GM08714 (cell line): ENCODE measurements around the gene PKNOX2.

ENCODE experiments used
- H3K4me3 ChIP-seq: fragments of 200-500 bp; sonication (Bioruptor generic); 2 replicates; pipeline ENCODE4 v1.5.1; 2014; ENCODE audit warnings: mild to moderate bottlenecking, low read length, inconsistent platforms
- ZNF274 ChIP-seq: IDR thresholded peaks from 2 replicates; pipeline ENCODE4 v1.6.1; 2012; ENCODE audit warnings: mild to moderate bottlenecking, low read depth, low read length

Gene PKNOX2

DNA sequence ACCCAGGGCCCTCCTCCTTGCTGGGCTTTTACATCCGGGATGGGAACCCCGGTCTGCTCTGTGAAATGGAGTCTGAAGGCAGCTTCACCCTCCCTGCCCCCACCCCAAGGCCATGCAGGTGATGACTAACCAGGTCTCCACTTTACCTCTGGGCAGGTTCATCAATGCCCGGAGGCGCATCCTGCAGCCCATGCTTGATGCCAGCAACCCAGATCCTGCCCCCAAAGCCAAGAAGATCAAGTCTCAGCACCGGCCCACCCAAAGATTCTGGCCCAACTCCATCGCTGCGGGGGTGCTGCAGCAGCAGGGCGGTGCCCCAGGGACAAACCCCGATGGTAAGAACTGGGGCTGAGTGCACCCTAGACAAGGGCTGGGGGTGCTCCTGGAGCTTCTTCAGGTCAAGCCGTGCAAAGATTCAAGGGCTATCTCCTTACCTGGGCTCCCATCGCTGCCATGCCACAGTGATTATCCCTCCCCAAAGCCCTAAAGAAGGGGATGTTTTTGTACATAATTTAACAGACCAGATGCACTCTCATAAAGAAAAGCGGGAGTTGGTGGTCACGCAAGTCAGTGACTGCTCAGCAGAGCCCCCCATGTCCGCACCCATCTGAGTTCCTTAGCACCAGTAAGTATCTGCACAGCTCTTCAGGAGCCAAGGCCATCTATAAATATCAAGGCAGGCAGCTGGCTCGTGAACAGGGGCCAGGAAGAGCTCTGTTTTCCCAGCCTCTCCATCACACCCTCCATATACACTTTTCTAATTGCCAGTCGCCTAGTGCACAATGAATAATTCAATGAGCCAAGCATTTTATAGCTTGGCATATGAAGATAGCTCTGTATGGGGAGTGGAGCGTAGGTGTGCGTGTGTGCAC, 265.5 kb downstream of the PKNOX2 start:
- no peak overlapping the region for H3K4me3 ChIP-seq
- TF ChIP-seq ZNF274, result no peak

DNA sequence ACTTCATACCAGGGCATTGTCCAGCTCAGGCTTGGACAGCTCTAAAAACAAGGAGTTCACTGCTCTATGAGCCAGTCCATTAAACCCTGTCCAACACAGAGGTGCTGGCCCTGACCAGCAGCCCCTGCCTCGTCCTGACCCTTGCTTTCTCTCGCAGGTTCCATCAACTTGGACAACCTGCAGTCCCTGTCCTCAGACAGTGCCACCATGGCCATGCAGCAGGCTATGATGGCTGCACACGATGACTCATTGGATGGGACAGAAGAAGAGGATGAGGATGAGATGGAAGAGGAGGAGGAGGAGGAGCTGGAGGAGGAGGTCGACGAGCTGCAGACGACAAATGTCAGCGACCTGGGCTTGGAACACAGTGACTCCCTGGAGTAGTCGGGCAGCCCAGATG, 266.5 kb downstream of the PKNOX2 start:
- no peak overlapping the region for H3K4me3 ChIP-seq
- no peak for TF ChIP-seq ZNF274

DNA sequence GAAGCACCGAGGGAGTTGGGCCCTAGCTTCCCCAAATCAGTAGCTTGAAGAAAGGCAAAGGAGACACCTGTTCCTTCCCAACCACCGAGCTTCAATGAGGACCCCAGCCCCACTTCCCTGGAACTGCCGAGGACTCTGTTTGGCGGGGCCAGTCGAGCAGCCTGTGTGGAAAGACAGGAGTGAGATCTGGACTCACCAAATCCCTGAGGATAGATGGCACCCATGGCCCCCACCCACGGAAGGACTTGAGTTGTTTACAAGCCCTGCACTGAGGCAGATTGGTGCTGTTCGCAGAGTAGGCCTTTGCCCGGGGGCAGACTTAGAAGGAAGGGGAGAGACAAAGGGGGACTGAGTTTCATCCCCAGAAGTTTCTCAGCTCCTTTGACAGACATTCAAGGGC, 266.9 kb downstream of the PKNOX2 start:
- TF ChIP-seq ZNF274, result no peak
- no peak overlapping the region for H3K4me3 ChIP-seq

DNA sequence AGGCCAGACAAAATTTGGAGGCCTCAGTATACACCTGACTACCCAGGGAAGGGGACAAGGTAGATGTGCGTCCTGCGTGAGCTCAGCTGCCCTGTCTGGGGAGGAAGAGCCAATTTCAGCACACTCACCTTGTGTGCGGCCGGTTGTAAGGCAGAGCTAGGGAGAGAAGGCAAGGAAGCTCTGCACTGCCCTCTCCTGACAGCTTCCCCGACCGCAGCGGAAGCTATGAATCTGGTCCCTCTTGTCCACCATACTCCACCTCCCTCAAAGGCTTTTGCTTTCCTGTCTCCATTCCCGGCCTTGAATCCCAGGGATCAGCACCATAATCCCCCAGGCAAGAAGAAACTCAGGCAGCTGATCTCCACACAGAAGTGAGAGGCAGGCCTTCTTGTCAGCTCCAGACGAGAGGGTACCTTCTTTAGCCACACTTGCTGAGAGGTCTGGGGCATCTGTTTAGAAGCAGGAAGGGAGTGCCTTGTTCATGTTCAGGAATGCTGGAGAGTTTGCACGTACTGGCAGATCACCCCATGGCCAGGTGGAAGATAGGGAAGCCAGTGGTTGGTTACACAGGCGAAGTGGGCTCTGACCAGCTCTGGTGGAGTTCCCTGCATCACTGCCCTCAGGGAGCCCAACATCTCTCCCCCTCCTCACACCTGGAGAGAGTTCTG, 269.0 kb downstream of the PKNOX2 start:
- no peak for TF ChIP-seq ZNF274
- H3K4me3 ChIP-seq, result no peak overlapping the region

DNA sequence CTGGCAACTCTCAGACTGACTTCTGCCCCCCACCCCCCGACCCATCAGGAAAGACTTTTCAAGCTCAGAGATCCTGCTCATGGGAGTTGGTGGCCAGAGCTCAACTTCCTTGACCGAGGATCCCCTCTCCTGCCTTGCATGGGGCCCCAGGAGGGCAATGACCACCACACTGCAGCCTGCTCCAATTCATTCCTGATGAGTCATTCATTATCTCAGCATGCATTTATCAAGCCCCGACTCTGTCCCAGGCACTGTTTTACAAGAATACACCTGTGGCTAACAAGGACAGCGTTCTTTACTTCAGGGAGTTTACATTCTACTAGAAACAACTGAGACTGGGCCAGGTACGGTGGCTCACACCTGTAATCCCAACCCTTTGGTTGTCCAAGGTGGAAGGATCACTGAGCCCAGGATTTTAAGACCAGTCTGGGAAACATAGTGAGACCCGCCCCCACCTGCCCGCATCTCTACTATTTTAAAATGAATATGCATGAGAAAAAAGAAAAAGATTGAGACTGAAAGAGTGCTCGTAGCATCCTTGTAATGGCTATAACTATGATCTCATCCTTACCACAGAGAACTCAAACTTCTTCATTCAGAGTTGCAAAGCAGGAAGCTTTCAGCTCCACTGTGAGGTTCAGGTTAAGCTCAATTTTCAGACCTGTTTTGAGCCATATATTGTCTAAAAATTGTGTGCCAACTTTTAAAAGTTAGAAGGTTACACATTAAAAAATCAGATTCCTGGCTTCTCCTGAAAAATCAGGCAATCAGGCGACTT, 271.1 kb downstream of the PKNOX2 start:
- no peak overlapping the region for H3K4me3 ChIP-seq
- no peak for TF ChIP-seq ZNF274

DNA sequence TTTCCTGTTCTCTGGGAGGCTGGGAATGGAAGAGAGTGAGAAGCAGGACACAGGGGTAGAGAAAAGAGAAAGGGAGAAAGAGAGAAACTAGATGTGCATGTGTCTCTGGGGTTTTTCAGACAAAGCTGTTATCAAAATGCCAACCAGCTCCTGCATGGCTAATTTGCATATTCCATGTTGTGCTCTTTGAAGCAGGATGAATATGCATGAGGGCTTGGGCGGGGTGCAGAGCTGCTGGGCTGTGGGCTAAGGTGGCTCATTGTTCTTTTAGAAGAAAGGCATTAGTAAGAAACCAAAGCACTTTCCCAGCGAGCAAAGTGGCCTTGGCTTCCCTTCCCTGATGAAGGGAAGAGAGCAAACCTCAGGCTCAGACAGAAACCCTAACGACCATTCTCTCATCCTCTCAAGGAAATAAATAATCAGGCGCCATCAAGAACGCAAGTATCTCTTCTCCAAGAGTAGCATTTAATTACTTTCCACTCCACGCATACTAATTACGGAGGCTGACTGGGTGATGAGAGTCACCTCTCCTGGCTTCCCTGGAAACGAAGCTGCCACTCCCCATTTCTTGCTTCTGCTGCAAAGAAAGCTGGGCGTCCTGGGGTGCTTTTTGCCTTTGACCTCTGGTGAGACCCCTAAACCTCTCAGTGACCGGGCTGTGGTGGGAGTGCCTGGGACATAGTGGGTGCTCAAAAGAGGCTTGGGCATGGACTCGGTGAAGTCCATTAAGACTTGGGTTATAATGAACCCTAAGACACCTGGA, 277.3 kb downstream of the PKNOX2 start:
- no peak for TF ChIP-seq ZNF274
- no peak overlapping the region for H3K4me3 ChIP-seq

DNA sequence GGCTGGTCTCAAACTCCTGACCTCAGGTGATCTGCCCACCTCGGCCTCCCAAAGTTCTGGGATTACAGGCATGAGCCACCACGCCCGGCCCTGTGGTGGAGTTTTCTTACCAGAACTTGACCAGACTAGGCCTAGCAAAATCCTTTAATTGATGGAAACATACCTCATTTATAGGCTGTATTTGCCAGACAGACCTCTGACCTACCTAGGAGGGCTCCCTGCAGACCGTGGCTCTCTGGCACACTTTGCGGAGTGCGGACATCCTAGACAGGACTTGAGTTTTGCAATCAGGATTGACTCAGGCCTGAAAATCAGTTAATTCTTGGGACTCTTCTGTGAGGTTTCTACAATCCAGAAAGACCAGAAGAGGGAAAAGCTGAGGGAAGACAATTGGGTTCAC, 278.4 kb downstream of the PKNOX2 start:
- no peak overlapping the region for H3K4me3 ChIP-seq
- TF ChIP-seq ZNF274, result no peak

DNA sequence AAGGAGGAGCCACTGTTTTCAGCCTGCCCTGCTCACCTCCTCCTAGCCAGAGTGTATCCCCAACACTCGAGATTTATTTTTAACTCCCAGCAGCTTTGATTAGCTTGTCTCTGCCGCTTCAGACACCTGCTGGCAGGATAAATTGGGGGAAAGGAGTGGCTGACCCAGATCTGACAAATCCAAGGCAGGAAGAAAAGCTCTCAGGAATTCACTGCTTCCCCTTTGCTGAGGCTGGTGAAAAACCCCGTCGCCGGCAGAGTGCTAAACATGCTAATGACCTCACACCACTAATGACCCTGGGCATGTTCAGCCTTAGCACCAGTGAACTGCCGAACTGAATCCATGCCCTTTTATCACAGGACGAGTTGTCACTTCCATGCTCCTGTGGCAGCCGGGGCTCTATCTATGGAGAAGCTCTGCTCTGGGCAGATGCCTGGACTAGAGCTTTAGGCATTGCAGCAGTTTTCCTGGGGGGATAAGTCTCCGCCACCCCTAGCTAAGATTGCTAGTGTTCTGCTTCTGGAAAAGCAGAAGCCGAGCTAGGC, 279.3 kb downstream of the PKNOX2 start:
- TF ChIP-seq ZNF274, result no peak
- H3K4me3 ChIP-seq, result no peak overlapping the region

DNA sequence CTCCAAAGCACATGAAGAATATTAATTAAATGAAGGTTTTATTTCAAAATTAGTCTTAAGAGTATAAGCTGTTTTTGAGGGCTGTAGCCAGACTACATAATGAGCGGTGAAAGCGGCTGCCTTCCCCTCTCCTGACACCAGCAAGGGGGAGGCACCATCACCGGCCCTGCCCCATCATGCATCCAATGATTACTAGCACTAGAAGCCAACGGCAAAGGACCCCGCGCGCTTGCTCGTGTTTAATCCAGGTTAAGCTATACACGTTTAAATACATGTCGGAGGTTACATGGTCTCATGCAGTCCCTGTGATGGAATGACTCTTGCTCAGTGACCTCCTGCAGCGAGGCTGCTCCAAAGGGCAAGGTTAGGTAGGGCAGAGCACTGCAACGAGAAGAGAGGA, 281.2 kb downstream of the PKNOX2 start:
- no peak for TF ChIP-seq ZNF274
- no peak overlapping the region for H3K4me3 ChIP-seq

DNA sequence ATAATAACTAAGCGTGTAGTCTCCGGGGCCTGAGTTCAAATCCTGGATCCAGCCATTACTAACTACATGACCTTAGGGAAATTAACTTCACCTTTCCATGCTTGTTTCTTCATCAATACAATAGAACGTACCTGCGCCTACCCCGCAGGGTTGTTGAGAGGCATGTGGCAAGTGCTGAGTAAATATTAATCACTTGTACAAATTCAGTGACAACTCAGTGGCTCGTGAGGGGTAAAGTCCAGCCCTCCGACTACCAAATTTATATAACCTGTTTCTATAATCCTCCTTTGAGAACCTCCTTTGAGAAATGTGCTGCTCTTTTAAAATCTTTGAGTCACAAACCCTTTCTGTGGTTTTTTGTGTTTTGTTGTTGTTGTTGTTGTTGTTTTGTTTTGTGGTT, 281.7 kb downstream of the PKNOX2 start:
- no peak for TF ChIP-seq ZNF274
- H3K4me3 ChIP-seq, result no peak overlapping the region

DNA sequence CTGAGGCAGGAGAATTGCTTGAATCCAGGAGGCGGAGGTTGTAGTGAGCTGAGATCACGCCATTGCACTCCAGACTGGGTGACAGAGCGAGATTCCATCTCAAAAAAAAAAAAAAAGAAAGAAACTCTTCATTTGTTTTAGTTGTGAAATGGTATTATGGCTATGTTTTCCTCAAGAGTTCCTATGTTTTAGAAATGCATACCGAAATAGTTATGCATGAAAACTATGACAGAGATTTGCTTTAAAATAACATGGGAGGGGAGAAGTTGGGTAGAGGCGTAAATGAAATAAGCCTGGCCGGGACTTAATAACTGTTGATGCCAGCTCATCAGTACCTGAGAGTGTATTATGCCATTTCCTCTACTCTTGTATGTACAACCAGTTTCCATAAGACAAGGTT, 283.2 kb downstream of the PKNOX2 start:
- no peak for TF ChIP-seq ZNF274
- H3K4me3 ChIP-seq, result no peak overlapping the region

DNA sequence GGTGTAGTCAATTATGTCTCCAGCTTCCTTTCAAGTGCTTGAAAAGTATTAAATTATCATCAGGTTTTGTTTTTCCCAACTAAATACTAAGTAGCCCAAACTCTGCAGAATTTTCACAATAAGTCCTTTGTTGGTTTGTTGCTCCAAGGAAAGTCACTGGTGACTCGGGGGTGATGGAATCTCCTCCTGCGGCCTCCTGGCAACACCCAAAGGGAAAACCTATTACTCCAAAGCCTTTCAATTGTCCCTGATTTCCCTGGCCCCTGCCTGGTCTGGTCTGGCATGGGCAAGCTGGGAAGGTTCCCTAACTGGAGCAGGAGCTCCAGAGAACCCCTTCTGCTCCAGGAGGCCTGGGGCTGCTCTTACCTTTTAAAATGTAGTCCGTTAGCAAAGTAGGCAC, 283.6 kb downstream of the PKNOX2 start:
- H3K4me3 ChIP-seq, result no peak overlapping the region
- TF ChIP-seq ZNF274, result no peak

DNA sequence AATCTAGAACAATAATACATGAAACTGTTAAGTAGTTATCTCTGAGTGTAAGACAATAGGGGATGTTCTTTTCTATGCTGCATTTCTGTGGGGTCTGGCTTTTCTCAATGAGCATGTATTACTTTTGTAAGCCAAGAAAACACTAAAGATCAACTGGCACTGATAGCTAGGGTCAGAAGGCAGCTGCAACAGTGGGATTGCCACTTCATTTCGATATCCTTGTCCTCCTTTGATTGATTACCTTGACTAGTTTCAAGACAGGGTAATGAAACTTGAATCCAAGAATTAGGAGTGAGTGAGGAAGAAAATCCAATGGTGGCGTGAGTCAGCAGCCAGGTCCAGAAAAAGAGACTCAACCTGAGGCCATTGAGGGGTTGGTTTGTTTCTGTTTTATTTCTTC, 285.0 kb downstream of the PKNOX2 start:
- no peak for TF ChIP-seq ZNF274
- no peak overlapping the region for H3K4me3 ChIP-seq
